PC-9 (cell line): Measurements from ENCODE around the gene DYRK2.

ENCODE experiments used
- EZH2 ChIP-seq: fragments of 200-600 bp; sonication (generic); IDR thresholded peaks from 2 replicates; pipeline ENCODE4 v1.8.0; 2017; ENCODE audit warnings: antibody characterized with exemption, low read depth
- TF ChIP-seq, protein P1 (sequence below): fragments of 200-600 bp; sonication (generic); conservative IDR thresholded peaks from 2 replicates; pipeline ENCODE4 v1.6.1; 2017; ENCODE audit warnings: mixed run types, antibody characterized with exemption, mild to moderate bottlenecking, moderate library complexity

- TF ChIP-seq, protein P1, sequence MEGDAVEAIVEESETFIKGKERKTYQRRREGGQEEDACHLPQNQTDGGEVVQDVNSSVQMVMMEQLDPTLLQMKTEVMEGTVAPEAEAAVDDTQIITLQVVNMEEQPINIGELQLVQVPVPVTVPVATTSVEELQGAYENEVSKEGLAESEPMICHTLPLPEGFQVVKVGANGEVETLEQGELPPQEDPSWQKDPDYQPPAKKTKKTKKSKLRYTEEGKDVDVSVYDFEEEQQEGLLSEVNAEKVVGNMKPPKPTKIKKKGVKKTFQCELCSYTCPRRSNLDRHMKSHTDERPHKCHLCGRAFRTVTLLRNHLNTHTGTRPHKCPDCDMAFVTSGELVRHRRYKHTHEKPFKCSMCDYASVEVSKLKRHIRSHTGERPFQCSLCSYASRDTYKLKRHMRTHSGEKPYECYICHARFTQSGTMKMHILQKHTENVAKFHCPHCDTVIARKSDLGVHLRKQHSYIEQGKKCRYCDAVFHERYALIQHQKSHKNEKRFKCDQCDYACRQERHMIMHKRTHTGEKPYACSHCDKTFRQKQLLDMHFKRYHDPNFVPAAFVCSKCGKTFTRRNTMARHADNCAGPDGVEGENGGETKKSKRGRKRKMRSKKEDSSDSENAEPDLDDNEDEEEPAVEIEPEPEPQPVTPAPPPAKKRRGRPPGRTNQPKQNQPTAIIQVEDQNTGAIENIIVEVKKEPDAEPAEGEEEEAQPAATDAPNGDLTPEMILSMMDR, result no peak
- no peak for TF ChIP-seq EZH2
Observed at GRCh38 chr12:67621926-67622325, 26.6 kb upstream of the DYRK2 start.
